ENCODE results near the gene LNX2.

LNX2 gene

DNA sequence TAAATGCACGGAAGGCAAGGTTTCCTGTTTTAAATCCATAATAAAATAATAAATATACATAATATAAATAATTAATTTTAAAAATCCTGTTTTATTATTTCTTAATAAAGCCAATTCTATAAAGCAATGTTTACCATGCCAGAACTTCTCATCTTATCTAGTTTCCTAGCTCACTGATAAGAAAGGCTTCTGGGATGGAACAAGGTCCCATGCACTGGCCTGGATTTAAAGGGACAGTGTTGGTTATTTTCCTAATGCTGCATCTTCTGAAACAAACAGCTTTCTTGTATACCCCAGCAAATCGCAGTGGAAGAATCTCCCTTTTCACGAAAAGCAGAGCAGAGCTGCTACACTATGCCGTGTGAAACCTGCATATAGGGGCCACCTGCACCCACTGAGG lies 68.8 kb downstream of the LNX2 start:
- no peak for DNase-seq

DNA sequence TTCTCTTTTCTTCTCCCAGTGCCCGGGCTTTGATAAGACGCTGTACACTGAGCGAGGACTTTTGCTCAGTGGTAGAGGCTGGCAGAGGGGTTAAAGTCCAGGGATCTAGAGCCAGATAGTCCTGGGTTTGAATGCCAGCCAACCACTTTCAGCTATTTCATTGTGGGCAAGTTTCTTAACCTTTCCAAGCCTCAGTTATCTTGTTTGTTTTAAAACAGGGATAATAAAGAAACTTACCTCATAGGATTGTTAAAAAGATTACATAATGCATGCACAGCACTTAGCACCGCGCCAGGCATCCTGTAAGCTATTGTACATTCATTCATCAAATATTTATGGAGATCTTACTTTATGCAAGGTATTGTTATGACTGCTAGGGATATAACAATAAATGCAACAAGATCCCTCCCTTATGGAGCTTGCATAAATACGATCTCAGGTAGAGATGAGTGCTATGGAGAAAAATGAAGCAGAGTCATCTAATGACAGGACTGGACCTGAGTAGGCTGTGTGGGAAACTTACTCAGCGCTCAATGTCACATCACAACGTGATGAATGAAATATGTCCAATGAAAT lies 70.8 kb downstream of the LNX2 start:
- DNase-seq, result no peak

DNA sequence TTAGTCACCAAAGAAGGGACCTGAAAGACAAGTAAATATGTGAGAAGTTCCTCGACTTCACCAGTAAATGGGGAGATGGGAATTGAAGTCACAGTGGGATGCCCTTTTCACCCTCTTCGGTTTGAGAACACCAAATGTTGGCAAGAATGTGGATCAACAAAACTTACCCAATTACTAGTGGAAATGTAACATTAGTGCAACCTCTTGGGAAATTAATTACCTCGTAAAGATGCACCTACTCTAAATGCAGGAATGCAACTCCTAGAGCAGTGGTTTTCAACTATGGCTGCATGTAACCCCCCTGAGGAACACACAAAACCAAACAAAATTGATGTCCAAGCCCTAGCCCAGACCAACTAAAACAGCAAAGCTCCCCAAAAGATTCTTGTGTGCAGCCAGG lies 78.1 kb downstream of the LNX2 start:
- no peak for DNase-seq

DNA sequence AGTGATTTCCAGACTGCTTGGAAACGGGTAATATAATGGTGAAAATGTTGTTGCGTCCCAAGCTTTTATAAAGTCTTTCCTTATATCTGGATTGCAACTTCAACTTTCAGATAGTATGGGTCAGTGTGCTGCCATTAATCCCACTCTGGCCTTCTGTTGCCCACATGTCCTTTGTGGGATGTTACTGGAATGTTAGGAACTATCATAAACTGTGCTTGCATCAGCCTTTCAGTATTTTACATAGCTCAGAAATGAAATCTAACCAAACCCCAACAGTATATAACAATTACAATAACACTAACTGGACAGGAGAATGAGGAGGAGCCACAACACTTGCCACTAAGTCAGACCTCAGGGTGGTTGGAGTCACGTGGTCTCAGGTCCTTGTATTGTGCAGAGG lies 78.9 kb downstream of the LNX2 start:
- DNase-seq, result no peak

DNA sequence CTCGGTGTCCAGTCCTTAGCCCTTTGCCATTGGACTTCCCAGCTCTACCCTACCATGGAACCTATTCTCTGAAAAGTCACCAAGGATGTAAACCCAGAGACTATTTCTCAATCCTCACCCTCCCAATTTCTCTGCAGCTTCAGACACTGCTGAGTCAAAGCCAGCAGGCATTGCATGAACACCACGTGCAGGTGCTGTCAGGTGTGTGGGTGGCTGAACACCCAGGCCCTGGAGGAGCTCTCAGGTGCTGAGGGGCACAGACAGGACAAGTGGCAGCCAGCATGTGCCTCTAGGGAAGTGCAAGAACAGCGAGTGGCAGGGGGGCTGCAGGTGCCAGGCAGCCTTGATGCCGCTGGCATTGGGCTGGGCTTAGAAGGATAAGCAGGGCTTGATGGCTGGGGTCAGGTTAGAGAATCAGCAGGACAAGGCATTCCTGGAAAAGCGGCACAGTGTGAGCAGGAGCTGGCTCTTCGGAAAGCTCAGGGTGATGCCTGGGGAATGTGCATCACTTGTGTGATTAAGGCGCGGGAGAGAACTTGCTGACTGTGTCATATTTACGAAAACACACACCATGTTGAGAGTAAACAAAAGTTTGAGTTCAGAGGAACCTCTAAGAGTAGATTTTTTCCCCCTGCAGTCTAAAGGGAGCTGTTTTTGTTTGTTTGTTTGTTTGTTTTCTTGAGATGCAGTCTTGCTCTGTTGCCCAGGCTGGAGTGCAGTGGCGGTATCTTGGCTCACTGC lies 83.8 kb downstream of the LNX2 start:
- no peak for DNase-seq

DNA sequence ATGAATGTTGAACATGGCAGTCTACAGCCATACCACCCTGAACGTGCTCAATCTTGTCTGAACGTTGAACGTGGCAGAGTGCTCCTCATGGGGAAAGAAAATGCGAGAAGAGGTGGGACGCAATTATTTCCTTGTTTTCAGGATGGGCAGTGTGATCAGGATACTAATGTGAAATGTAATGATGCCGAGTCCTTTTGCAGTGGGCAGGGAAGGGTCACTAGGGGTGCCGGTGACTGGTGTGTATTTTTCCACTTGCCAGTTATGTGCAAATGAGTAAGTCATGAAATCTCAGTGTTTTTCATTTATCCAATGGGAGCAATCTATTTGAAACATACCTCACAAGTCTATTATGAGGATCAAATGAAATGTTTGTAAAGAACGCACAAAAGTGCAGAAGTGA lies 84.8 kb downstream of the LNX2 start:
- DNase-seq, result no peak

DNA sequence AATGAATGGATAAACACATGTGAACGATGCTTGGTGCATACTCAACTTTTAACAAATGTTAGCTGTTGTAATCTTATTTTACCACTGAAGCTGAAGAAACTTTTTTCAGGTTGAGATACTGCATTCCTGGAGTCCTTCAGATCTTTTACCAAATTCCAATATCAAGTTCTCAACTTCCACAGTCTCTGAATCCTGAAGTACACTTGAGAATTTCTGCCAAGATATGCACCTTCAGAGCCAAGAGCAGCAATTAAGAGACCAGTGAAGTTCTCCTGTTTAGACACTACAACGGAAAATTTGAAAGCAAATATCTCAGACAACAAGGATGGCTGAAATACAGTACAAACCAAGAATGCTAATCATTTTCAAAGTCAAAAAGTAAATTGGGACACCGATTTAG lies 85.3 kb downstream of the LNX2 start:
- DNase-seq, result no peak

DNA sequence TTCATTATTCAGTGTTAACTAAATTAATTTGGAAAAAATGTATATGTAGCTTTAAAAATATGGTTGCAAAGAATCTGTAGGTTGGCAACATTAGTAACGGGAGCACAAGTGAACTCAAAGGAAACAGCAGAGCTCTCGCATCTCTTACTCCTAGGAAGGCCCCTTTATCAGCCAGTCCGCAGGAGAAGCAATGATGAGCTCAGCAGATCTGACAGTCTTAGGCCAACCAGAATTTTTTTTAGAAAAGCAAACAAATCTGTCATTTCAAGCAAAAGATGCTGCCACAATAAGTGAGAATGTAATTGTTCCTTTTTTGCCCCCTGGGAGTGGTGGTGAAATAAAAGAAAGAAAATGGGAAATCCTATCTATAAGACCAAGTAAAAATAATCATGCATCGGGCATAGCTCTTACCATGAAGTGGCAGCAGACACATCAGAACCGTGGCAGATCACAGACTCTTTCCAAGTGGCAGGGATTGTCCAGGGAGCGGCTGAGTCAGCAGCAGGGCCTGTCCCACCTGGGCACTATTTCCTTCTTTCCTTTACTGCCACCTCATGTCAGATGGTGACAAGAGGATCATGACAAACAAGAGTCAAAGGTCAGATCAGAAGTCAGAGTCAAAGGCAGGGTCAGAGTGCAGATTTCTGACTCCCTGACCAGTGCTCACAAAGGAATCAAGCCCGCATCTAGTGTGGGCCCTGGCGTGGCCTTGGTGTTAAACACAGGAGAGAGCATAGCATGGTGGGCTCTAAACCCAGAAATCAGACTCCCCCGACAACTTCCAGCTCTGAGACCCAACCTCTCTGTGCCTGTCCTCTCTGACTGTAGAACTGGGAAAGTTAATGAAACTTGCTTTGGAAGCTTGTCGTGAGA lies 86.0 kb downstream of the LNX2 start:
- no peak for DNase-seq

DNA sequence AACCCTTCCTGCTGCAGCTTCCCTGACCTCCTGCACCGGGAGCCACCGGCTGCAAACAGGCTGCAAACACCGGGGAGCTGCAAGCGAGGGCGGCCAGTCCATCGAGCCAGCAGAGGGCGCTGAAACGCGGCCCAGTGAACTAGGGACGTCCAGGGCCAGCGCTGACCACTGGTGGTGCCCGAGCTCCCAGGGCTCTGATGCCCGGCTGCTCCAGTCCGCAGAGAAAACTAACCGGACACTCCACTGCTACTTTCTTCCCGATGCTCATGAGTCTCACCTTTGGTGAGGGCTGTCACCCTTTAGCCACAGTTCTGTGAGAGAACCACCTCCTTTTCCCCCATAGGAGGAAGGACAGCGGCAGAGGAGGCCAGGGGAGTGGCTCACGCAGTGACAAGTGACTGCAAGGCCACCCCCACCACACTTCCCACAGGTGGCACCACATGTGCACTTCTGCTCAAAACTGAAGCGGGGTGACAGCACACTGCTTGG lies 87.1 kb downstream of the LNX2 start:
- peak; percentile 15 to 23 for DNase-seq

DNA sequence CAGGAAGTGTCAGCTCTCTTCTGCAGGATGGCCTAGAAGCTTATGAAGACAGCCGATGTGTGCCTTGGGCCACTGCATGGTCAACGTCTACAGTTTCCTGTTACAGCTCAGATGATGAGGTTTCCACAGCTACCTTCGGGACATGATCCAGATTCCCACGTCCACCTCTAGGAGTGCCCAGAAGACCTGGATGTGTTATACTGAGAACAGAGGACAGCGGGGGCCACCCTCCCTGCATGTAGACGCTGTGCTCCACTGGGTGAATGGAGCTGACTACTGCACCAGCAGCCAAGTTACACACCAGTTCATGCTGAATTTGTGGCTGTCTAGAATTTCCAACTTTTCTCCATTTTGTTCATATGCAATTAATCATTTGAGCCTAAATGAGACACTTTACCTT lies 91.4 kb downstream of the LNX2 start:
- no peak for DNase-seq

DNA sequence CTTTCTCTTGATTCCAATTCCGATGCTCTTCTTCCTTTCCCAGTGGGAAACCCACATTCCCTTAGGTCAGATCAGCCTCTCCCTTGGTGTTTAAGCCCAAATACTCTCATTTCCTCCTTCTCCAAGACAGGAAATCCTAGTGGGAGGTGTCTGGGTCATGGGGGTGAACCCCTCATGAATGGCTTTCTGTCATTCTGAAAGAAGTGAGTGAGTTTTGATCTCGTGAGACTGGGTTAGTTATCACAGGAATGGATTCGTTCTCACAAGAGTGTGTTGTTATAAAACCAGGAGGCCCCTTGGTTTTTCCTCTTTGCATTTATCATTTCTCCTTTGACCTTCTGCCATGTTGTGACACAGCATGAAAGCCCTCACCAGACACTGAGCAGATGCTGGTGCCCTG lies 93.8 kb downstream of the LNX2 start:
- DNase-seq, result no peak

DNA sequence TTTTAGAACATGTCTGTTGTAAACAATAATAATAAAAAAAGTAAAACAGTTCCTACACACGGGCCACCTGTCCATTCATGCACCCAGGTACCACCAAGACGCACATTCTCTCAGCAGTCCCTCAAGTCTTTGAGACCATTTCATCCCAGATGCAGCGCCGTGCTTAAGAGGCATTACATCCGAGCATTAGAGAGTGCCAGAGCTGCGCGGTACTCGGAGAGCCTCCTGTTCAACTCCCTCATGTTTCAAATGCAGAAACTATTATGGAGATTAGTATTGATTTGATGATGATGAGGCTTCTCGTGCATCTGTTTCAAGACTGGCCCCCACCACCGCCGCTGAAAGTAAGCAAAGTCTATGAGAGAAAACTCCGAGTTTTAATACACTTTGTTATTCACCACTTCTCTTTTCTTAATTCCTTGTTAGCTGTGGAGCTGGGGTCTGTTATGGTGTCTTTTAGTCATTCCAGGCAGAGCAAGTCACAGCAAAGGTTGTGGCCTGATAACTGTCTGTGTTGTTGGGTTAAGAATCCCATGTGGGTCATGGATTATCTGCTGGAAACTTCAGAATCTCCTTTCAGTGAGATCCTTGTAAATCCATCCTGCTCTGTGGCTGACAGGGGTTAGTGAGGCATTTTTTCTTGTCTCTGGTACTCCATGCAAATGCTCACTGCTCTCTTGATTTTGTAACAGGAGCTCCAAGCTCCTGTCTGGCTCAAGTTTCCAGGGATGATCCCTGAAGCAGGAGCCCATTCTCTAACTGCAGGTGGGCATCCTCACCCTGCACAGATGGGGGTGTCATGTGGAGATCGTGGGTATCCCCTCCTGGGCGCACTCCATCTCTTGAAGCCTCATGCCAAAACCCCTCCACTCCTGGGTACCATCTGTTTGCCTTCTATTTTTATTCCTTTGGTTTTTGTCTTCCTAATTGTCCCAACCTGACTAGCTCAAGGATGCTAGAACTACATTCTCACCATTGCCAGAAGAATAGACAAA lies 95.1 kb downstream of the LNX2 start:
- DNase-seq, result no peak

DNA sequence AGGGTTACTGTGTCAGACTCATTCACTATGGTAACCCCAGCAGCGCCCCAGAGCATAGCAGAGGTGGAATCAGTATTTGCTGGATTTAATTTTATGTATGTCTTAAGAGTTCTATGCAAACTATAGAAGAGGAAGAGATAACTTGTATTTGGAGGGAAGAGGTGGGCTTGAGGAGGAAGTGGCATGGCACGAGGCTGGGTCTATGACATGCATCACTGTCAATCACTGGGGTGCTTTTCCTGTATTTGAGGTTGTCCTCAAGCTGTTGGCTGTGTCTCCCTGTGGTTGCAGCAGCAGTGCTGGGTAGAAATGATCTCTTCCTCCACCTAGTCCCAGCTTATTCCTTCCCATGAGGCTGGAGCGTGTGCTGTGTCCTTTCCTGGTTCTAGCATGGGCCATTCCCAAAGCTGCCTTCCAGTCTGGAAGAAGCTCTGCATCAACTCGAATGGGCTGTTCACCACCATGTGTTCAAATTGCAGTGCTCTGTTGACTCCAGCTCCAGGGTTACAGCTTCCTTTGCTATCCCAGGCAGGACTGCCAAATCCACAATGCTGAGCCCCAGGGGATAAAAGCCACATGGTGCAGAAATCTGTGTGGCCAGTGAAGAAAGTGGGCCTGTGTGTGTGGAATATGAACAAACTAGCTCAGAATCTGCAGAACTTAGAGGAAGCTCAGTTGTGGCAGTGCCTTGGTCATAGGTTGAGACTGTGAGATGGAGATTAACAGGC lies 96.8 kb downstream of the LNX2 start:
- no peak for DNase-seq

DNA sequence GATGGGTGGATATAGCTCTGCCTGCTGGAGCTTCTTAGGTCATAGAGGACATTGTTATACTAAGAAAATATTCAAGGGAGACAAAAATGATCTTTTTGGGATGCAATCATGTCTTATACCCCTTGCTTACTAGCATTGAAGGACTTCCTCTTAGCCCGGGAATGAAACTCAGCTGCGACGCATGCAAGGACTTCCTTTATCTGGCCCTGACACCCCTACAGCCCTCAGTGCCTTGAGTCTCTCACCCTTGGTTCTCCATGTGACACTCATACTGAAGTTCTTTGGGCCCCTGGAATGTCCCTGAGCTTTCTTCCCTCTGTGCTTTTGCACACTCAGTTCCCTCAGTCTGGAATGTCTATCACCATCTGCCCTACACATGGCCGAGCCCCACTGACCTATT lies 97.5 kb downstream of the LNX2 start:
- DNase-seq, result no peak

DNA sequence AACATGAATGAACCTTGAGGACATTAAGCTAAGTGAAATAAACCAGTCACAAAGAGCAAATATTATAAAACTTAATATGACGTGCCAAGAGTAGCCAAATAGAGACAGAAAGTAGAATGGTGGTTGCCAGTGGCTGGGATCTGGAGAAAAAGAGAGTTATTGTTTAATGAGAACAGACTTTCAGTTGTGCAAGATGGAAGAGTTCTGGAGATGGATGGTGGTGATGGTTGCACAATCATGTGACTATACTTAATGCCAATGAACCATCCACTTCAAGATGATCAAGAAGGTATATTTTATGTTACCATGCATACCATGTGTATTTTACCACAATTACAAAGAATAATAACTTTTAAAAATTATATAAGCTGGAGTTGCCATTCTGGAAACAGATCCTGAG lies 104.2 kb downstream of the LNX2 start:
- DNase-seq, result no peak

DNA sequence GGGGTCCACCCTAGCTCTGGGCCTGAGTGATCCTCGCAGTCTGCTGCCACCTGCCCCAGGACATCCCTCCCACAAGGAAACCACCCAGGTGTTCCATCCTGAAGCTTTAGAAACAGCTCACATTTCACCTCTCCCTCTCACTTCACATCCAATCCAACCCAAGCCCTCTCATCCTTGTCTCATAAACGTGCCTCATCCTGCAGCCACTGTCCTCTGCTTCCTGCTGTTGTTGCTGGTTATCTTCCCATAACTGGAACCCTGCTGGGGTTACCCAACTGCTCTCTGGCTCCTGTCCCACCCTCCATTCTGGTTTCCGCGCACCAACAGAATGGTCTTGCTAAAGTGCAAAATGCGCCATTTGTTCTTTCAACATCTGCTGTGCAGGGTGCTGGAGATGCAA lies 110.2 kb downstream of the LNX2 start:
- no peak for DNase-seq

DNA sequence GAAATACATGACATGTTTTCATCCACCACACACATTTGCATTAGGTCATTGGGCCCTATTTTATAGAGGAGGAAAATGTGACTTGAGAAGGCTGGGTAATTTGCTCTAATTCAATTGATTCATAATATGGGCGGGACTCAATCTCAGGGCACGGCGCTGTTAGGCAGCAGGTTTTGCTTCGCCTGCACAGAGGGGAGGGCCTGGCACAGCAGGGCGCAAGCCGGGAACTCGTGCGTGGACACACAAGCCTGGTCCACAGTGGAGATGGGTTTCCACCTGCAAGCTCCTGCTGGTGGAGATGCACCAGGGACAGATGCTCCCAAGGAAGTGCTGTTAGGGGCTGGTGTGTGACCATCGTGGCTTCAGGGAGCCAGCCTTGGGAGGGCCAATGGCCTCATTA lies 111.5 kb downstream of the LNX2 start:
- no peak for DNase-seq

DNA sequence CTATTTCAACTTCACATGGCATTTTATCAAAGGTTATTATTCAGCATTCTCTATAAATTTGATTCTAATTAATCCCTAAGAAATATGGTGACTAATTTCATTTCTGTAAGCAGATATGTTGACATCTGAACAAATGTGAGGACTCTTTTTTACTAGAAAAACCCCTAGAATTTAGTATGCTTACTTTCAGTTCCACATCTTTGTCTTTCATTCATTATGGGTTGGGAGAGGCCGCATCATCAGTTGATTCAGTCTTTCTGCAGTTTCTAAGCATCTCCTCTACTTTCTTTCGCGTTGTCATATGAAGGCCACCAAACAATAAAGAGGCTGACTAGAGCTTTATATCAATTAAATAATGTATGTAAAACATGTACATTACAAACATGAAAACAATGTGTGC lies 114.5 kb downstream of the LNX2 start:
- no peak for DNase-seq

DNA sequence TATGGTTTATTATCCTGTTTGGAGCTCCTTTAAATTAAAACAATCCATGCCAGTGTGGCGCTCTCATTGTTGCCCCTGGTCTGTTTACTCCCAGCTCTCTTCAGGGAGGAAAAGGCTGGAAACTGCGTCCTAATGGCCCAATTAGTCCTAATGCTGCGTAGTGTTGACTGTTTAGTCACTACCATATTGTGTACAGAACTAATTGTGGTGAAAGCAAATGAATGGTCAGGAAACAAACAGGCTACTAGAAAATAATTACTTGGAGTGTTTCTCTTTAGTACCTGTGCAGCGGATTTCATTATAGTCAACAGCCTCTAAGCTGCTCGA lies 115.5 kb downstream of the LNX2 start:
- no peak for DNase-seq

DNA sequence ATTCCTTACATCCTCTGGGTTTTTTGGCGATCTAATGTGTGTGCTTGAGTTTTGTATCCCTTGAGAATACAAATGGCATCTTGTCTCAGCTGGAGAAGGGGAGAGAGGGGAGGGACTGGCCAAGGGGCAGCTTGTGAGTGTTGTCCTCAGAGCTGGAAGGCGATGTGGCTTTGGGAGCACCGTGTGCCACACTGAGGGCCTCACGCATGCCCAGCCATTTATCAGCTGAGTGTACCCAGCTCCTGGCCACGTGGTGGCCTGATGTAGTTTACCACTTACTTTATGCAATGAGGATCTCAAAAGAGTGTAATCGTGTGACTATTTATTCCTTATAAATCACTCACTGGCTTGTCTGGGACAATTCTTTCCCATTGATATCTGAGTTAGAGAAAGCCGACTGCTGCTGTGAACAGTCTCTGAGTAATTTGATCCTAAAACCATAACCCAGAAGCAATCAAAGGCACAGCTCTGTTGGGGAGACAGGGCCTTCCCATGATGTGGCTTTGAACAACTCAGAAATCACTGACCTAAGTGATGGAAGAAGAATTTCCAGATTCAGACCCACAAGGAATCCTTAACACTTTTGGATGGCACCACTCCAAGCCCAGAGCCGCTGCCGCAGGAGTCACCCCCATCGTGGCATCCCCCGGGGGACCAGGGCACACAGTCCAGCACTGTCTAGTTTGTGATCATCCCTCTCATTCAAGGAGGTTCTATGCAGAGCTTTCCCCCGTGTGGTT lies 116.0 kb downstream of the LNX2 start:
- no peak for DNase-seq

DNA sequence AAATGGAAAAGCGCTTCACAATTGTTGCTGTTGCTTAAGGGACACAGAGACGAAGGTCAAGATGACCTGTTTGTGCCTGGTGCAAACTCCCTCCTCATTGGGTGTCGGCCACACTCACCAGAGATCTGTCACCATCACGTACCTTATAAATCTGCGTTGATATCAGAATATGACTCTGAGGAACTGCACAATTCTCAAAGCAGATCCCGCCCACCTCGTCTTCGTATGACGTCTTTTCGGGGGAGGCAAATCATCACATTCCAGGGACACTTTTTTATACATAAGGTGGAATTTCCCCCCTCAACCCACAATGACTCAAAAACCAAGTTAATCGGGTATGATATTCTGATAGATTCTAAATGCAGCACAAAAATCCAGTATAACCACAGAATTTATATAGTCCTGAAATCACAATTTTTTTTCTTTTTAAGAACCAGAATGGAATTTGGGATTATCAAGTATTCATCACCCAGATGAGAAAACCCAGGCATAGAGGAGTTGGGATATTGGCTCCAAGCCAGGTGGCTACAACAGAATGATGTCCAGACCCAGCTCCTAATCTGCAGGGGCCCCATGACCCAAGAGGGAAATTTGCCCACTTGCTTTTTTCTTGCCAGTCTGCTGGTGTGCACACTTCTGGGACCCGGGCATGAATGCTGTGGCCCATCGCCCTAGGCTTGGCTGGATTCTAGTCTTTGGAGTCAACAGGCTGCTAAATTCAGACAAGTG lies 119.4 kb downstream of the LNX2 start:
- DNase-seq, result no peak

Measured in activated CD4-positive, alpha-beta T cell treated with anti-CD3 and anti-CD28 coated beads for 4 hours (primary cell).